IMR-90 (cell line): ENCODE results near the gene PHF19.

Experiments used
- FOS ChIP-seq: fragments of 150-350 bp; IDR thresholded peaks from 2 replicates; pipeline ENCODE4 v1.6.1; 2016; ENCODE audit warnings: low read depth, low read length
- NFE2L2 ChIP-seq: fragments of 150-350 bp; IDR thresholded peaks from 2 replicates; pipeline ENCODE4 v1.6.1; 2016; ENCODE audit warnings: low read depth, mild to moderate bottlenecking, low read length
- RAD21 ChIP-seq: IDR thresholded peaks from 2 replicates; pipeline ENCODE4 v1.6.1; 2012; ENCODE audit warnings: low read length, improper control_type of control experiment
- TF ChIP-seq, protein P1 (sequence below): conservative IDR thresholded peaks from 2 replicates; pipeline ENCODE4 v1.5.1; 2012; ENCODE audit warnings: mild to moderate bottlenecking, low read depth, low read length, improper control_type of control experiment
- TF ChIP-seq, protein P2 (sequence below): fragments of 150-350 bp; IDR thresholded peaks from 2 replicates; pipeline ENCODE4 v1.6.1; 2017; ENCODE audit warnings: mild to moderate bottlenecking, antibody characterized with exemption, low read length, low read depth
- TF ChIP-seq, protein P3 (sequence below): fragments of 150-350 bp; IDR thresholded peaks from 2 replicates; pipeline ENCODE4 v1.6.1; 2016; ENCODE audit warnings: low read depth, mild to moderate bottlenecking, low read length, moderate library complexity, borderline replicate concordance

DNA sequence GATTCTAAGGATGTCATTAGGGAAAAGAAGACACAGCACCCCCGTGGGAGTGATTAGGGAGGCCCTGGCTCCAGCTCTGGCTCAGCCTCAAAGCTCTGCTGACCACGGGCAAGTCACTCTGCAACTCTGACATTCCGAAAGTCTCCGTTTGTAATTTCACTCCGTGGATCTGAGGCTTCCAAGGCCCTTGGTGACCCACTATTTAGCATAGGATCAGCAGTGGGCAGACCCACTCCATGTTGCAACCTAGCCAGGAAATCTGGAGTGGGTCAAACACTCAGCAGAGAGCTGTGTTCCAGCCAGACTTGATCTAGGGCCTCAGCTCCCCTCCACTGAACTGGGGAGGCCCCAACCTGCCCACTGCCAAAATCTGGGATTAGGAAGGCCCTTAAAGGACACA is 11.8 kb downstream of the PHF19 start:
- TF ChIP-seq, protein P1, sequence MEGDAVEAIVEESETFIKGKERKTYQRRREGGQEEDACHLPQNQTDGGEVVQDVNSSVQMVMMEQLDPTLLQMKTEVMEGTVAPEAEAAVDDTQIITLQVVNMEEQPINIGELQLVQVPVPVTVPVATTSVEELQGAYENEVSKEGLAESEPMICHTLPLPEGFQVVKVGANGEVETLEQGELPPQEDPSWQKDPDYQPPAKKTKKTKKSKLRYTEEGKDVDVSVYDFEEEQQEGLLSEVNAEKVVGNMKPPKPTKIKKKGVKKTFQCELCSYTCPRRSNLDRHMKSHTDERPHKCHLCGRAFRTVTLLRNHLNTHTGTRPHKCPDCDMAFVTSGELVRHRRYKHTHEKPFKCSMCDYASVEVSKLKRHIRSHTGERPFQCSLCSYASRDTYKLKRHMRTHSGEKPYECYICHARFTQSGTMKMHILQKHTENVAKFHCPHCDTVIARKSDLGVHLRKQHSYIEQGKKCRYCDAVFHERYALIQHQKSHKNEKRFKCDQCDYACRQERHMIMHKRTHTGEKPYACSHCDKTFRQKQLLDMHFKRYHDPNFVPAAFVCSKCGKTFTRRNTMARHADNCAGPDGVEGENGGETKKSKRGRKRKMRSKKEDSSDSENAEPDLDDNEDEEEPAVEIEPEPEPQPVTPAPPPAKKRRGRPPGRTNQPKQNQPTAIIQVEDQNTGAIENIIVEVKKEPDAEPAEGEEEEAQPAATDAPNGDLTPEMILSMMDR = no peak
- TF ChIP-seq, protein P2, sequence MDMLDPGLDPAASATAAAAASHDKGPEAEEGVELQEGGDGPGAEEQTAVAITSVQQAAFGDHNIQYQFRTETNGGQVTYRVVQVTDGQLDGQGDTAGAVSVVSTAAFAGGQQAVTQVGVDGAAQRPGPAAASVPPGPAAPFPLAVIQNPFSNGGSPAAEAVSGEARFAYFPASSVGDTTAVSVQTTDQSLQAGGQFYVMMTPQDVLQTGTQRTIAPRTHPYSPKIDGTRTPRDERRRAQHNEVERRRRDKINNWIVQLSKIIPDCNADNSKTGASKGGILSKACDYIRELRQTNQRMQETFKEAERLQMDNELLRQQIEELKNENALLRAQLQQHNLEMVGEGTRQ = no peak
- TF ChIP-seq, protein P3, sequence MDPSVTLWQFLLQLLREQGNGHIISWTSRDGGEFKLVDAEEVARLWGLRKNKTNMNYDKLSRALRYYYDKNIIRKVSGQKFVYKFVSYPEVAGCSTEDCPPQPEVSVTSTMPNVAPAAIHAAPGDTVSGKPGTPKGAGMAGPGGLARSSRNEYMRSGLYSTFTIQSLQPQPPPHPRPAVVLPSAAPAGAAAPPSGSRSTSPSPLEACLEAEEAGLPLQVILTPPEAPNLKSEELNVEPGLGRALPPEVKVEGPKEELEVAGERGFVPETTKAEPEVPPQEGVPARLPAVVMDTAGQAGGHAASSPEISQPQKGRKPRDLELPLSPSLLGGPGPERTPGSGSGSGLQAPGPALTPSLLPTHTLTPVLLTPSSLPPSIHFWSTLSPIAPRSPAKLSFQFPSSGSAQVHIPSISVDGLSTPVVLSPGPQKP = no peak
- TF ChIP-seq FOS (no peak), NFE2L2 (no peak), RAD21 (no peak)
